GM12878 (cell line): ENCODE data around the gene CA5A. TPM values are rescaled to one million over a fixed set of nuclear protein-coding genes. Genes with fewer than 3 reads are reported as not detected.

Experiments used
- ASH2L ChIP-seq: fragments of 300-600, 200-600 bp; sonication (generic); IDR thresholded peaks from 2 replicates; pipeline ENCODE4 v1.6.1; 2017; ENCODE audit warnings: low read depth, mild to moderate bottlenecking, borderline replicate concordance
- CHD4 ChIP-seq: fragments of 200-600 bp; sonication (generic); IDR thresholded peaks from 2 replicates; pipeline ENCODE4 v1.6.1; 2016; ENCODE audit warnings: mild to moderate bottlenecking
- CTCF ChIP-seq, 3 experiments: IDR thresholded peaks in 2 of 3; conservative IDR thresholded peaks in 1 of 3; 2 replicates each; pipeline ENCODE4 v1.5.1; 2011; ENCODE audit warnings: low read depth in 3 of 3, low read length in 3 of 3, mild to moderate bottlenecking in 3 of 3, control low read depth in 2 of 3, moderate library complexity in 2 of 3, inconsistent platforms in 1 of 3, mixed read lengths in 1 of 3; ENCODE audit not compliant: control insufficient read depth in 2 of 3, insufficient read depth in 1 of 3; ENCODE audit errors: extremely low read depth in 1 of 3
- FOXK2 ChIP-seq: fragments of 450-650 bp; IDR thresholded peaks from 2 replicates; pipeline ENCODE4 v1.6.1; 2017; ENCODE audit warnings: mild to moderate bottlenecking, moderate library complexity
- FOXM1 ChIP-seq: IDR thresholded peaks from 2 replicates; pipeline ENCODE4 v1.6.1; 2012; ENCODE audit warnings: low read depth, mild to moderate bottlenecking, inconsistent platforms, low read length, moderate library complexity
- IRF4 ChIP-seq: IDR thresholded peaks from 2 replicates; pipeline ENCODE4 v1.6.1; 2011; ENCODE audit warnings: low read depth, low read length
- LARP7 ChIP-seq: fragments of 450-650 bp; IDR thresholded peaks from 2 replicates; pipeline ENCODE4 v1.6.1; 2017; ENCODE audit warnings: mild to moderate bottlenecking
- REST ChIP-seq: IDR thresholded peaks from 2 replicates; pipeline ENCODE4 v1.6.1; 2012; ENCODE audit warnings: mild to moderate bottlenecking, low read depth, low read length
- WRNIP1 ChIP-seq: IDR thresholded peaks from 2 replicates; pipeline ENCODE4 v1.6.1; 2011; ENCODE audit warnings: low read depth, low read length, improper control_type of control experiment, borderline replicate concordance
- polyA plus RNA-seq, 11 experiments: library from polyadenylated mRNA; depleted of rRNA in 4 of 11; unstranded in 6 of 11; stranded (reverse) in 5 of 11; fragments of >200 nt; fragmentation: Nextera tagmentation in 4 of 11; fragmentation: Illumina TruSeq in 1 of 11; extraction: Ambion mirVana in 4 of 11; extraction: Trizol in 1 of 11; gene quantifications; 1 replicate in 1 of 11; 2 replicates in 10 of 11; pipeline versions ENCODE4 v1.2.1 to v1.2.3, GENCODE V29; 2011 to 2016; ENCODE audit warnings: inconsistent platforms in 2 of 11, missing spikeins in 2 of 11, low read depth in 1 of 11
- total RNA-seq, 4 experiments: library from RNA; depleted of rRNA in 3 of 4; stranded (reverse); fragments of >200 nt in 3 of 4; fragmentation: Illumina TruSeq in 1 of 4; extraction: Trizol in 1 of 4; gene quantifications; 2 replicates each; pipeline versions ENCODE4 v1.2.1 to v1.2.3, GENCODE V29; 2013 to 2021

The CA5A gene
- total and polyA plus RNA-seq, 10 of the 15 experiments (the other 5 are each of a cell fraction or from before 2014, with no cell fraction given) = not detected

GRCh38 chr16:87955302-87956097 lies 19.2 kb upstream of the CA5A start (continued):
- TF ChIP-seq WRNIP1 (no peak), FOXM1 (no peak), LARP7 (no peak), CTCF (IDR thresholded peaks at IDR 0.05 in 2 of 3, conservative IDR thresholded peaks at IDR 0.05 in 1 of 3; ENCODE audit: control insufficient read depth in 2 of 3, extremely low read depth in 1 of 3, insufficient read depth in 1 of 3, low read depth in 3 of 3, low read length in 3 of 3) (no peak), REST (no peak), CHD4 (no peak), FOXK2 (no peak), ASH2L (no peak), IRF4 (no peak)
- TF ChIP-seq, all 136 proteins: peak for 0
